Activated CD4-positive, alpha-beta T cell treated with anti-CD3 and anti-CD28 coated beads, Interleukin-2, Interleukin-4, amounts not matched to agents 100 ng/mL and 50 ng/mL, durations not matched to agents 16 hours and 8 hours (primary cell): ENCODE data around the gene RAP1GAP2.
"Not testable (repeated sequence)": the region's sequence is repeated elsewhere in the genome, so short reads cannot be mapped to it uniquely, and the experiment has no call there.

Experiments used
- DNase-seq: peaks from one replicate; pipeline ENCODE4 v3.0.0-alpha.2; 2020; ENCODE audit warnings: low spot score

Gene RAP1GAP2

GRCh38 chr17:2996810-2997670 is 200.8 kb downstream of the RAP1GAP2 start:
- DNase-seq: no peak

GRCh38 chr17:2998469-2998901 is 202.2 kb downstream of the RAP1GAP2 start:
- DNase-seq: not testable (repeated sequence)

GRCh38 chr17:3002538-3003295 is 206.5 kb downstream of the RAP1GAP2 start:
- DNase-seq: no peak

- DNase-seq: no peak
These were observed 207.3 kb downstream of the RAP1GAP2 start for GRCh38 chr17:3003296-3004149.

GRCh38 chr17:3004150-3004801 is 208.0 kb downstream of the RAP1GAP2 start:
- DNase-seq: no peak

- no peak for DNase-seq
These were observed 208.7 kb downstream of the RAP1GAP2 start for GRCh38 chr17:3004925-3005324.

- DNase-seq: no peak
These were observed 209.5 kb downstream of the RAP1GAP2 start for GRCh38 chr17:3005696-3006095.

- no peak for DNase-seq
These were observed 210.6 kb downstream of the RAP1GAP2 start for GRCh38 chr17:3006801-3007200.

GRCh38 chr17:3007651-3008121 is 211.4 kb downstream of the RAP1GAP2 start:
- no peak for DNase-seq

- no peak for DNase-seq
These were observed 212.4 kb downstream of the RAP1GAP2 start for GRCh38 chr17:3008336-3009288.

GRCh38 chr17:3009411-3009920 is 213.2 kb downstream of the RAP1GAP2 start:
- DNase-seq: no peak

GRCh38 chr17:3011891-3012290 is 215.7 kb downstream of the RAP1GAP2 start:
- no peak for DNase-seq

- DNase-seq: peak; percentile 38
These were observed 216.8 kb downstream of the RAP1GAP2 start for GRCh38 chr17:3012926-3013581.

- DNase-seq: no peak
These were observed 219.7 kb downstream of the RAP1GAP2 start for GRCh38 chr17:3015890-3016289.

GRCh38 chr17:3017936-3018335 is 221.7 kb downstream of the RAP1GAP2 start:
- no peak for DNase-seq

- no peak for DNase-seq
These were observed 223.5 kb downstream of the RAP1GAP2 start for GRCh38 chr17:3019761-3020160.

- no peak for DNase-seq
These were observed 224.1 kb downstream of the RAP1GAP2 start for GRCh38 chr17:3020381-3020780.

GRCh38 chr17:3022197-3022596 is 226.0 kb downstream of the RAP1GAP2 start:
- DNase-seq: no peak

GRCh38 chr17:3024346-3024745 is 228.1 kb downstream of the RAP1GAP2 start:
- DNase-seq: no peak
